Naive thymus-derived CD8-positive, alpha-beta T cell (primary cell): ENCODE data around the gene CLEC16A. TPM values are rescaled to one million over a fixed set of nuclear protein-coding genes. Genes with fewer than 3 reads are reported as not detected.
A peak's percentile ranks its signal among the peaks of the same experiment; 100 is the strongest.

Source experiments
- ATAC-seq, 2 donors: fragments of 150-1000 bp; cut with Tn5 transposase in 1 of 2; sonication (Bioruptor Pico), chemical (Tn5 transposase) in 1 of 2; 1 replicate in 1 of 2; 2 replicates in 1 of 2; pipeline ENCODE4 v1.10.0; 2021; ENCODE audit warnings: mild to moderate bottlenecking in 2 of 2, moderate library complexity in 2 of 2
- POLR2A ChIA-PET: fragments of 350-600 bp; sonication (Branson Sonifier 250); formaldehyde crosslinking; loops from one replicate; lab custom pipeline; 2021; ENCODE audit warnings: antibody characterized with exemption; lab: Charles Lee
- DNase-seq, 10 donors: peaks; one replicate each; pipeline versions ENCODE4 v3.0.0 to v3.0.0-alpha.2; 2020 to 2022
- H3K27ac Mint-ChIP-seq, 10 donors: one replicate each; pipeline ENCODE4 v1.8.0; 2020 to 2022; ENCODE audit warnings: mild to moderate bottlenecking in 10 of 10, mixed read lengths in 10 of 10, moderate library complexity in 4 of 10, inconsistent platforms in 1 of 10
- H3K27me3 Mint-ChIP-seq, 5 donors: one replicate each; pipeline ENCODE4 v1.8.0; 2021 to 2022; ENCODE audit warnings: mixed read lengths in 5 of 5
- H3K36me3 Mint-ChIP-seq, 3 donors: one replicate each; pipeline ENCODE4 v1.8.0; 2020 to 2022; ENCODE audit warnings: mixed read lengths in 3 of 3, mild to moderate bottlenecking in 2 of 3, inconsistent platforms in 1 of 3
- H3K4me1 Mint-ChIP-seq, 4 donors: one replicate each; pipeline ENCODE4 v1.8.0; 2021 to 2022; ENCODE audit warnings: mixed read lengths in 4 of 4
- H3K4me3 Mint-ChIP-seq, 10 donors: one replicate each; pipeline ENCODE4 v1.8.0; 2020 to 2022; ENCODE audit warnings: mild to moderate bottlenecking in 10 of 10, mixed read lengths in 10 of 10, moderate library complexity in 6 of 10, inconsistent platforms in 1 of 10
- H3K9me3 Mint-ChIP-seq, 9 donors: one replicate each; pipeline ENCODE4 v1.8.0; 2020 to 2022; ENCODE audit warnings: mixed read lengths in 9 of 9, mild to moderate bottlenecking in 3 of 9, inconsistent platforms in 1 of 9, moderate library complexity in 1 of 9
- polyA plus RNA-seq, 3 donors: library from polyadenylated mRNA; unstranded; fragments of 300-500 nt; fragmentation: Illumina TruSeq; gene quantifications; one replicate each; pipeline ENCODE4 v1.2.3, GENCODE V29; 2021
- total RNA-seq, 8 experiments: library from RNA in 2 of 8; stranded (reverse) in 2 of 8; gene quantifications; one replicate each; pipeline ENCODE4 v1.2.3 and lab custom pipeline; 2021 to 2026

The CLEC16A gene
- total and polyA plus RNA-seq, 5 experiments from 2014 or later = 8.5 to 28.8 (median 19.4) TPM

- peaks cover 8 to 16% (median 11%) of the 10 kb centered on the region in 4 donors for H3K4me1 Mint-ChIP-seq
- peak overlapping the region in 3 of 10 donors; percentile 15 to 58 (median 36) for H3K27ac Mint-ChIP-seq
- H3K9me3 Mint-ChIP-seq = no peaks in the 10 kb centered on the region
- H3K27me3 Mint-ChIP-seq = no peaks in the 10 kb centered on the region
- no peak for ATAC-seq
- POLR2A ChIA-PET = interaction anchor here (0.7 kb wide), 2 partner anchors 89 to 294 kb away, joined by 3 to 4 read pairs; no protein-coding TSS in a partner anchor
- no peak for DNase-seq
- peaks cover 4 to 46% (median 28%) of the 10 kb centered on the region in 3 donors for H3K36me3 Mint-ChIP-seq
- H3K4me3 Mint-ChIP-seq = no peak overlapping the region
These were observed 73.1 kb downstream of the CLEC16A start for GRCh38 chr16:11017499-11017898.

- no peak overlapping the region for H3K27ac Mint-ChIP-seq
- POLR2A ChIA-PET = no interaction called here
- ATAC-seq (no peak), DNase-seq (no peak)
- peaks cover 0 to 13% (median 0%) of the 10 kb centered on the region in 9 donors for H3K9me3 Mint-ChIP-seq
- no peak overlapping the region for H3K4me3 Mint-ChIP-seq
- peaks cover 29 to 60% (median 46%) of the 10 kb centered on the region in 3 donors for H3K36me3 Mint-ChIP-seq
- no peaks in the 10 kb centered on the region for H3K27me3 Mint-ChIP-seq
- peaks cover 9 to 16% (median 11%) of the 10 kb centered on the region in 4 donors for H3K4me1 Mint-ChIP-seq
These were observed 76.0 kb downstream of the CLEC16A start for GRCh38 chr16:11020388-11020787.

- Mint-ChIP-seq H3K4me1 (peaks cover 9 to 15% (median 11%) of the 10 kb centered on the region in 4 donors), H3K27ac (no peak overlapping the region)
These were observed 76.6 kb downstream of the CLEC16A start for GRCh38 chr16:11020792-11021551.

GRCh38 chr16:11022002-11022401 is 77.6 kb downstream of the CLEC16A start:
- H3K4me3 Mint-ChIP-seq = no peak overlapping the region
- peaks cover 45 to 74% (median 62%) of the 10 kb centered on the region in 3 donors for H3K36me3 Mint-ChIP-seq
- H3K27me3 Mint-ChIP-seq = no peaks in the 10 kb centered on the region
- POLR2A ChIA-PET = no interaction called here
- H3K4me1 Mint-ChIP-seq = peaks cover 3 to 7% (median 6%) of the 10 kb centered on the region in 4 donors
- peak overlapping the region in 1 of 10 donors; percentile 50 for H3K27ac Mint-ChIP-seq
- DNase-seq = no peak
- no peak for ATAC-seq
- peaks cover 3 to 27% (median 15%) of the 10 kb centered on the region in 9 donors for H3K9me3 Mint-ChIP-seq

More at GRCh38 chr16:11020792-11021551, 76.6 kb downstream of the CLEC16A start:
- DNase-seq = no peak
- Mint-ChIP-seq H3K9me3 (peaks cover 0 to 17% (median 5%) of the 10 kb centered on the region in 9 donors), H3K27me3 (no peaks in the 10 kb centered on the region), H3K4me3 (no peak overlapping the region), H3K36me3 (peaks cover 35 to 65% (median 52%) of the 10 kb centered on the region in 3 donors)
- POLR2A ChIA-PET = no interaction called here
- ATAC-seq = no peak

GRCh38 chr16:11023262-11024039 is 79.1 kb downstream of the CLEC16A start:
- Mint-ChIP-seq H3K4me3 (no peak overlapping the region), H3K27ac (peak overlapping the region in 1 of 10 donors; percentile 49), H3K27me3 (no peaks in the 10 kb centered on the region), H3K36me3 (peaks cover 47 to 88% (median 76%) of the 10 kb centered on the region in 3 donors), H3K4me1 (peaks cover 0 to 3% (median 0%) of the 10 kb centered on the region in 4 donors), H3K9me3 (peaks cover 7 to 39% (median 22%) of the 10 kb centered on the region in 9 donors)
- POLR2A ChIA-PET = interaction anchor here (0.5 kb wide), 1 partner anchor 1932 kb away, joined by 4 read pairs; the partner anchor contains the start of gene HAPSTR1
- no peak for DNase-seq
- ATAC-seq = no peak

GRCh38 chr16:11024333-11025053 is 80.1 kb downstream of the CLEC16A start:
- Mint-ChIP-seq H3K27ac (no peak overlapping the region), H3K36me3 (peaks cover 56 to 91% (median 82%) of the 10 kb centered on the region in 3 donors), H3K4me3 (no peak overlapping the region), H3K27me3 (no peaks in the 10 kb centered on the region), H3K9me3 (peaks cover 8 to 49% (median 29%) of the 10 kb centered on the region in 9 donors), H3K4me1 (peaks cover 0 to 6% (median 0%) of the 10 kb centered on the region in 4 donors)
- DNase-seq = no peak
- ATAC-seq = no peak
- POLR2A ChIA-PET = no interaction called here

GRCh38 chr16:11025120-11025531 is 80.8 kb downstream of the CLEC16A start:
- no peaks in the 10 kb centered on the region for H3K27me3 Mint-ChIP-seq
- no peak for ATAC-seq
- H3K4me3 Mint-ChIP-seq = no peak overlapping the region
- no peak overlapping the region for H3K27ac Mint-ChIP-seq
- POLR2A ChIA-PET = no interaction called here
- peaks cover 8 to 54% (median 33%) of the 10 kb centered on the region in 9 donors for H3K9me3 Mint-ChIP-seq
- H3K36me3 Mint-ChIP-seq = peaks cover 61 to 94% (median 83%) of the 10 kb centered on the region in 3 donors
- DNase-seq = no peak
- H3K4me1 Mint-ChIP-seq = peaks cover 0 to 7% (median 0%) of the 10 kb centered on the region in 4 donors

- H3K4me3 Mint-ChIP-seq = no peak overlapping the region
- H3K27me3 Mint-ChIP-seq = no peaks in the 10 kb centered on the region
- no peak for DNase-seq
- peaks cover 41 to 89% (median 75%) of the 10 kb centered on the region in 3 donors for H3K36me3 Mint-ChIP-seq
- H3K9me3 Mint-ChIP-seq = peaks cover 8 to 45% (median 31%) of the 10 kb centered on the region in 9 donors
- H3K27ac Mint-ChIP-seq = no peak overlapping the region
- no peak for ATAC-seq
- peaks cover 0 to 12% (median 0%) of the 10 kb centered on the region in 4 donors for H3K4me1 Mint-ChIP-seq
- POLR2A ChIA-PET = no interaction called here
These were observed 85.6 kb downstream of the CLEC16A start for GRCh38 chr16:11029948-11030347.

- Mint-ChIP-seq H3K9me3 (peaks cover 8 to 39% (median 25%) of the 10 kb centered on the region in 9 donors), H3K27me3 (no peaks in the 10 kb centered on the region), H3K4me3 (no peak overlapping the region), H3K36me3 (peaks cover 30 to 86% (median 64%) of the 10 kb centered on the region in 3 donors), H3K27ac (no peak overlapping the region), H3K4me1 (peaks cover 0 to 12% (median 0%) of the 10 kb centered on the region in 4 donors)
- ATAC-seq (no peak), DNase-seq (no peak)
- POLR2A ChIA-PET = no interaction called here
These were observed 86.7 kb downstream of the CLEC16A start for GRCh38 chr16:11030990-11031510.

- Mint-ChIP-seq H3K4me1 (peaks cover 0 to 12% (median 0%) of the 10 kb centered on the region in 4 donors), H3K27me3 (no peaks in the 10 kb centered on the region), H3K27ac (peak overlapping the region in 1 of 10 donors; percentile 73), H3K36me3 (peaks cover 18 to 86% (median 52%) of the 10 kb centered on the region in 3 donors), H3K4me3 (no peak overlapping the region), H3K9me3 (peaks cover 0 to 27% (median 16%) of the 10 kb centered on the region in 9 donors)
- no peak for DNase-seq
- no peak for ATAC-seq
- POLR2A ChIA-PET = no interaction called here
These were observed 87.9 kb downstream of the CLEC16A start for GRCh38 chr16:11032000-11032921.

GRCh38 chr16:11032922-11033291 is 88.5 kb downstream of the CLEC16A start:
- POLR2A ChIA-PET = no interaction called here
- H3K27ac Mint-ChIP-seq = no peak overlapping the region

More at GRCh38 chr16:11032922-11033291, 88.5 kb downstream of the CLEC16A start:
- no peak for ATAC-seq
- Mint-ChIP-seq H3K36me3 (peaks cover 14 to 85% (median 47%) of the 10 kb centered on the region in 3 donors), H3K27me3 (no peaks in the 10 kb centered on the region), H3K4me1 (peaks cover 0 to 10% (median 0%) of the 10 kb centered on the region in 4 donors), H3K4me3 (no peak overlapping the region), H3K9me3 (peaks cover 0 to 21% (median 12%) of the 10 kb centered on the region in 9 donors)
- no peak for DNase-seq
